Left cardiac atrium (tissue), 4 donors: ENCODE data around the gene PTDSS2. TPM values are rescaled to one million over a fixed set of nuclear protein-coding genes. Genes with fewer than 3 reads are reported as not detected.
"Not testable (repeated sequence)": the region's sequence is repeated elsewhere in the genome, so short reads cannot be mapped to it uniquely, and the experiment has no call there.

Experiments
- ATAC-seq, 2 donors: fragments of 200-7000 bp; cut with Tn5 transposase; one replicate each; pipeline ENCODE4 v1.9.1; 2020; ENCODE audit warnings: mild to moderate bottlenecking in 2 of 2, moderate library complexity in 2 of 2
- DNase-seq: peaks from one replicate; pipeline ENCODE4 v3.0.0-alpha.2; 2020
- intact Hi-C, 2 donors: fragments of 100-400 bp; cut with DNase I; formaldehyde crosslinking; loops; one replicate each; pipeline versions ENCODE4 v1.14.1 to v1.15.1; 2022 to 2023
- total RNA-seq, 2 donors: library from RNA; stranded (reverse); fragmentation: NEBNext Ultra II Directional; extraction: Animal tissue kit (Norgen Biotek cat#: 25700); gene quantifications; one replicate each; pipeline ENCODE4 v1.2.1, GENCODE V29; 2021
- donor health status: DM: no; HTN: yes; CAD: no.
- donor health status: DM: no; HTN: yes; CAD: no; lungs with severe emphysema.
- donor health status: DM: yes; HTN: yes; CAD: no.
- donor health status: Dilated cardiomyopathy.

Gene PTDSS2
- total RNA-seq, 2 donors from 2014 or later: 21.5 to 26.5 TPM

GRCh38 chr11:457111-457760, 7.2 kb downstream of the PTDSS2 start:
- ATAC-seq: no peak
- DNase-seq: no peak
- intact Hi-C loops: loop anchor here in 1 of 2 donors (10.0 kb wide), 1 partner anchor 152 kb away; the partner anchor contains the start of gene IFITM2

GRCh38 chr11:459511-460220, 9.6 kb downstream of the PTDSS2 start:
- DNase-seq (peak; percentile 33), ATAC-seq (peak in 1 of 2 donors; percentile 54)
- intact Hi-C loops: loop anchor here in 1 of 2 donors (10.0 kb wide), 1 partner anchor 155 kb away; the partner anchor contains the start of gene IFITM2

GRCh38 chr11:460331-461199, 10.5 kb downstream of the PTDSS2 start:
- peak; percentile 81 to 84 for ATAC-seq
- intact Hi-C loops: no loop called here
- peak; percentile 70 for DNase-seq

GRCh38 chr11:461626-462025, 11.5 kb downstream of the PTDSS2 start:
- ATAC-seq (no peak), DNase-seq (no peak)
- intact Hi-C loops: no loop called here

GRCh38 chr11:462107-462890, 12.2 kb downstream of the PTDSS2 start:
- intact Hi-C loops: no loop called here
- ATAC-seq (no peak), DNase-seq (no peak)

GRCh38 chr11:464316-464715, 14.2 kb downstream of the PTDSS2 start:
- ATAC-seq (no peak), DNase-seq (no peak)
- intact Hi-C loops: no loop called here

- intact Hi-C loops: no loop called here
- DNase-seq (no peak), ATAC-seq (no peak)
Observed at GRCh38 chr11:465896-466530, 15.9 kb downstream of the PTDSS2 start.

- intact Hi-C loops: no loop called here
- ATAC-seq: peak; percentile 1 to 5
- no peak for DNase-seq
Observed at GRCh38 chr11:468036-468435, 18.0 kb downstream of the PTDSS2 start.

GRCh38 chr11:468493-468892, 18.4 kb downstream of the PTDSS2 start:
- DNase-seq: no peak
- peak; percentile 45 to 61 for ATAC-seq
- intact Hi-C loops: no loop called here

GRCh38 chr11:469026-469683, 19.1 kb downstream of the PTDSS2 start:
- ATAC-seq: peak in 1 of 2 donors; percentile 6
- intact Hi-C loops, DNase-seq: not testable (repeated sequence)

GRCh38 chr11:469684-470560, 19.8 kb downstream of the PTDSS2 start:
- intact Hi-C loops: no loop called here
- peak; percentile 75 for DNase-seq

GRCh38 chr11:471468-472145, 21.5 kb downstream of the PTDSS2 start:
- DNase-seq (no peak), ATAC-seq (no peak)
- intact Hi-C loops: no loop called here

More at GRCh38 chr11:469684-470560, 19.8 kb downstream of the PTDSS2 start:
- ATAC-seq: peak; percentile 73 to 89

GRCh38 chr11:472272-472671, 22.2 kb downstream of the PTDSS2 start:
- no peak for DNase-seq
- intact Hi-C loops: no loop called here
- ATAC-seq: no peak

- ATAC-seq (no peak), DNase-seq (no peak)
- intact Hi-C loops: no loop called here
Observed at GRCh38 chr11:472816-473215, 22.7 kb downstream of the PTDSS2 start.

- DNase-seq (no peak), ATAC-seq (no peak)
- intact Hi-C loops: no loop called here
Observed at GRCh38 chr11:473415-473814, 23.3 kb downstream of the PTDSS2 start.

- ATAC-seq (no peak), DNase-seq (no peak)
- intact Hi-C loops: no loop called here
Observed at GRCh38 chr11:473962-474785, 24.1 kb downstream of the PTDSS2 start.
